ENCODE measurements around the gene MUC5B. TPM values are rescaled to one million over a fixed set of nuclear protein-coding genes. Genes with fewer than 3 reads are reported as not detected.
A peak's percentile ranks its signal among the peaks of the same experiment; 100 is the strongest.

MUC5B gene
- total and polyA plus RNA-seq, 2 of the 13 experiments (the other 11 are each of a cell fraction or from before 2014, with no cell fraction given) = 0.01 TPM; not detected in 1

- TF ChIP-seq ZMYM3 (CRISPR knock-in tag; IDR thresholded peaks at IDR 0.05) = peak; percentile 13; the same call in 1 of the 2 replicates
- no peak for TF ChIP-seq ZNF564 (CRISPR knock-in tag; IDR thresholded peaks at IDR 0.05)
- TF ChIP-seq CREBL2 (CRISPR knock-in tag; IDR thresholded peaks at IDR 0.05; ENCODE audit: borderline replicate concordance) = no peak
- no peak; the same call in 1 of the 2 replicates for TF ChIP-seq RFXAP (CRISPR knock-in tag; IDR thresholded peaks at IDR 0.05; ENCODE audit: borderline replicate concordance)
- TF ChIP-seq PAWR (CRISPR knock-in tag; IDR thresholded peaks at IDR 0.05; ENCODE audit: borderline replicate concordance) = no peak
- no peak for TF ChIP-seq ZBTB20 (CRISPR knock-in tag; IDR thresholded peaks at IDR 0.05; ENCODE audit: borderline replicate concordance, low read depth)
- TF ChIP-seq CEBPB (IDR thresholded peaks at IDR 0.05; ENCODE audit: borderline replicate concordance, low read depth, low read length) = no peak
- TF ChIP-seq ZNF512B (CRISPR knock-in tag; IDR thresholded peaks at IDR 0.05; ENCODE audit: borderline replicate concordance) = no peak
- TF ChIP-seq PLRG1 (conservative IDR thresholded peaks at IDR 0.05) = no peak
- TF ChIP-seq ISL2 (CRISPR knock-in tag; IDR thresholded peaks at IDR 0.05) = peak; percentile 61
- TF ChIP-seq KAT2B (IDR thresholded peaks at IDR 0.05; ENCODE audit: borderline replicate concordance, low read depth, low read length) = no peak
- TF ChIP-seq MAFF (IDR thresholded peaks at IDR 0.05; ENCODE audit: low read depth, low read length) = no peak
- TF ChIP-seq, protein P1, sequence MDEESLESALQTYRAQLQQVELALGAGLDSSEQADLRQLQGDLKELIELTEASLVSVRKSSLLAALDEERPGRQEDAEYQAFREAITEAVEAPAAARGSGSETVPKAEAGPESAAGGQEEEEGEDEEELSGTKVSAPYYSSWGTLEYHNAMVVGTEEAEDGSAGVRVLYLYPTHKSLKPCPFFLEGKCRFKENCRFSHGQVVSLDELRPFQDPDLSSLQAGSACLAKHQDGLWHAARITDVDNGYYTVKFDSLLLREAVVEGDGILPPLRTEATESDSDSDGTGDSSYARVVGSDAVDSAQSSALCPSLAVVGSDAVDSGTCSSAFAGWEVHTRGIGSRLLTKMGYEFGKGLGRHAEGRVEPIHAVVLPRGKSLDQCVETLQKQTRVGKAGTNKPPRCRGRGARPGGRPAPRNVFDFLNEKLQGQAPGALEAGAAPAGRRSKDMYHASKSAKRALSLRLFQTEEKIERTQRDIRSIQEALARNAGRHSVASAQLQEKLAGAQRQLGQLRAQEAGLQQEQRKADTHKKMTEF (CRISPR knock-in tag; IDR thresholded peaks at IDR 0.05) = peak; percentile 58
- TF ChIP-seq ATM (IDR thresholded peaks at IDR 0.05; ENCODE audit: borderline replicate concordance) = no peak
- TF ChIP-seq JARID2 (CRISPR knock-in tag; IDR thresholded peaks at IDR 0.05; ENCODE audit: insufficient replicate concordance) = no peak
- TF ChIP-seq PATZ1 (CRISPR knock-in tag; IDR thresholded peaks at IDR 0.05) = peak; percentile 60; the same call in 1 of the 2 replicates
- no peak for TF ChIP-seq JDP2 (CRISPR knock-in tag; IDR thresholded peaks at IDR 0.05; ENCODE audit: borderline replicate concordance)
- no peak for TF ChIP-seq ZNF30 (CRISPR knock-in tag; IDR thresholded peaks at IDR 0.05)
- TF ChIP-seq, protein P2, sequence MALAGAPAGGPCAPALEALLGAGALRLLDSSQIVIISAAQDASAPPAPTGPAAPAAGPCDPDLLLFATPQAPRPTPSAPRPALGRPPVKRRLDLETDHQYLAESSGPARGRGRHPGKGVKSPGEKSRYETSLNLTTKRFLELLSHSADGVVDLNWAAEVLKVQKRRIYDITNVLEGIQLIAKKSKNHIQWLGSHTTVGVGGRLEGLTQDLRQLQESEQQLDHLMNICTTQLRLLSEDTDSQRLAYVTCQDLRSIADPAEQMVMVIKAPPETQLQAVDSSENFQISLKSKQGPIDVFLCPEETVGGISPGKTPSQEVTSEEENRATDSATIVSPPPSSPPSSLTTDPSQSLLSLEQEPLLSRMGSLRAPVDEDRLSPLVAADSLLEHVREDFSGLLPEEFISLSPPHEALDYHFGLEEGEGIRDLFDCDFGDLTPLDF (CRISPR knock-in tag; IDR thresholded peaks at IDR 0.05) = 0 out of 2 replicates have a peak, but pooled peaks have one; percentile 44
- TF ChIP-seq ZBTB38 (CRISPR knock-in tag; IDR thresholded peaks at IDR 0.05) = peak; percentile 49; the same call in 1 of the 2 replicates
- 0 out of 2 replicates have a peak, but pooled peaks have one; percentile 58 for TF ChIP-seq TSC22D2 (CRISPR knock-in tag; IDR thresholded peaks at IDR 0.05; ENCODE audit: borderline replicate concordance)
Observed at GRCh38 chr11:1304380-1304779, 81.5 kb downstream of the MUC5B start (continued).

Data from HepG2 (cell line).